Fibroblast of lung (primary cell): Measurements from ENCODE around the gene NEURL1B. TPM values are rescaled to one million over a fixed set of nuclear protein-coding genes. Genes with fewer than 3 reads are reported as not detected.

ENCODE experiments used
- DNase-seq, 2 donors: peaks; one replicate each; pipeline versions ENCODE4 v3.0.0 to v3.0.0-alpha.2; 2010; ENCODE audit warnings: low read depth in 2 of 2
- H2AFZ ChIP-seq: 2 replicates; pipeline ENCODE4 v1.5.1; 2012; ENCODE audit warnings: low read length, control low read depth, inconsistent platforms
- H3K27ac ChIP-seq: 2 replicates; pipeline ENCODE4 v1.5.1; 2011; ENCODE audit warnings: low read length, control low read depth; ENCODE audit not compliant: insufficient read depth
- H3K27me3 ChIP-seq: 2 replicates; pipeline ENCODE4 v1.5.1; 2011; ENCODE audit warnings: mild to moderate bottlenecking, low read length; ENCODE audit not compliant: control insufficient read depth, insufficient read depth
- H3K36me3 ChIP-seq: 2 replicates; pipeline ENCODE4 v1.5.1; 2011; ENCODE audit warnings: low read length; ENCODE audit not compliant: control insufficient read depth, insufficient read depth
- H3K4me1 ChIP-seq: 2 replicates; pipeline ENCODE4 v1.5.1; 2011; ENCODE audit warnings: low read length; ENCODE audit not compliant: control insufficient read depth, insufficient read depth; ENCODE audit errors: extremely low read depth
- H3K4me2 ChIP-seq: 2 replicates; pipeline ENCODE4 v1.5.1; 2011; ENCODE audit warnings: low read length, control low read depth; ENCODE audit not compliant: insufficient read depth; ENCODE audit errors: extremely low read depth
- H3K4me3 ChIP-seq, 4 experiments: fragments of 200-600 bp in 1 of 4; sonication (generic) in 1 of 4; replicated peaks in 1 of 4; 2 replicates each; pipeline ENCODE4 v1.5.1; 2011 to 2016; ENCODE audit warnings: low read length in 4 of 4, low read depth in 3 of 4, mild to moderate bottlenecking in 3 of 4, control low read depth in 2 of 4, inconsistent platforms in 1 of 4, mixed read lengths in 1 of 4; ENCODE audit not compliant: insufficient read depth in 1 of 4; ENCODE audit errors: control extremely low read depth in 1 of 4
- H3K79me2 ChIP-seq: 2 replicates; pipeline ENCODE4 v1.5.1; 2012; ENCODE audit warnings: mild to moderate bottlenecking, low read length, inconsistent platforms; ENCODE audit not compliant: control insufficient read depth, insufficient read depth
- H3K9ac ChIP-seq: 2 replicates; pipeline ENCODE4 v1.5.1; 2011; ENCODE audit warnings: mild to moderate bottlenecking, low read length, control low read depth; ENCODE audit not compliant: insufficient read depth
- H3K9me3 ChIP-seq: 2 replicates; pipeline ENCODE4 v1.5.1; 2012; ENCODE audit warnings: low read depth, low read length; ENCODE audit not compliant: control insufficient read depth, insufficient read depth
- H4K20me1 ChIP-seq: 2 replicates; pipeline ENCODE4 v1.5.1; 2011; ENCODE audit warnings: low read length; ENCODE audit not compliant: control insufficient read depth, insufficient read depth; ENCODE audit errors: extremely low read depth
- CTCF ChIP-seq, 2 donors: IDR thresholded peaks in 1 of 2; conservative IDR thresholded peaks in 1 of 2; 1 replicate in 1 of 2; 2 replicates in 1 of 2; pipeline ENCODE4 v1.5.1; 2011 to 2012; ENCODE audit warnings: low read length in 2 of 2, control low read depth in 1 of 2, inconsistent platforms in 1 of 2, low read depth in 1 of 2, mild to moderate bottlenecking in 1 of 2
- EZH2 ChIP-seq: IDR thresholded peaks from 2 replicates; pipeline ENCODE4 v1.5.1; 2012; ENCODE audit warnings: low read length, control low read depth, mild to moderate bottlenecking; ENCODE audit errors: missing control alignments
- polyA plus RNA-seq, 2 donors: library from polyadenylated mRNA; depleted of rRNA in 1 of 2; stranded (reverse) in 1 of 2; unstranded in 1 of 2; fragments of >200 nt; gene quantifications; 2 replicates each; pipeline ENCODE4 v1.2.1, GENCODE V29; 2011 to 2012; ENCODE audit warnings: missing spikeins in 1 of 2
- total RNA-seq: library from RNA; depleted of rRNA; stranded (reverse); fragments of >200 nt; gene quantifications from 2 replicates; pipeline ENCODE4 v1.2.1, GENCODE V29; 2014

The NEURL1B gene
- total and polyA plus RNA-seq, 2 donors (not counting 1 experiment from before 2014, with no cell fraction given): 5.0 to 6.1 TPM

GRCh38 chr5:172642486-172642885, 1.4 kb downstream of the NEURL1B start:
- Histone ChIP-seq H3K27ac (no peak overlapping the region), H3K4me1 (peaks cover 8% of the 10 kb centered on the region), H4K20me1 (no peaks in the 10 kb centered on the region), H3K9ac (no peak overlapping the region), H3K4me2 (peak overlapping the region; percentile 55), H3K27me3 (no peaks in the 10 kb centered on the region), H3K4me3 (peak overlapping the region in 1 of 4 experiments; percentile 76), H3K79me2 (peaks cover 6% of the 10 kb centered on the region), H3K36me3 (no peaks in the 10 kb centered on the region), H3K9me3 (no peaks in the 10 kb centered on the region), H2AFZ (no peak overlapping the region)
- no peak for TF ChIP-seq CTCF (conservative IDR thresholded peaks at IDR 0.05 in 1 of 2, IDR thresholded peaks at IDR 0.05 in 1 of 2; ENCODE audit: low read depth in 1 of 2, low read length in 2 of 2)
- TF ChIP-seq EZH2: no peak
- DNase-seq: no peak

- H3K4me2 ChIP-seq: peak overlapping the region; percentile 55
Measured at GRCh38 chr5:172642926-172643871, 2.1 kb downstream of the NEURL1B start.

More at GRCh38 chr5:172642926-172643871, 2.1 kb downstream of the NEURL1B start:
- Histone ChIP-seq H3K9ac (no peak overlapping the region), H3K4me1 (peaks cover 8% of the 10 kb centered on the region), H4K20me1 (no peaks in the 10 kb centered on the region), H3K27ac (no peak overlapping the region), H3K27me3 (no peaks in the 10 kb centered on the region), H3K9me3 (no peaks in the 10 kb centered on the region), H3K4me3 (peak overlapping the region in 1 of 4 experiments; percentile 76), H2AFZ (no peak overlapping the region), H3K79me2 (peaks cover 6% of the 10 kb centered on the region), H3K36me3 (no peaks in the 10 kb centered on the region)
- DNase-seq: no peak
- TF ChIP-seq EZH2: no peak
- TF ChIP-seq CTCF (conservative IDR thresholded peaks at IDR 0.05 in 1 of 2, IDR thresholded peaks at IDR 0.05 in 1 of 2; ENCODE audit: low read depth in 1 of 2, low read length in 2 of 2): no peak
